Measurements from ENCODE around the gene SH3YL1.
"Not testable (repeated sequence)": the region's sequence is repeated elsewhere in the genome, so short reads cannot be mapped to it uniquely, and the experiment has no call there.

The SH3YL1 gene

DNA sequence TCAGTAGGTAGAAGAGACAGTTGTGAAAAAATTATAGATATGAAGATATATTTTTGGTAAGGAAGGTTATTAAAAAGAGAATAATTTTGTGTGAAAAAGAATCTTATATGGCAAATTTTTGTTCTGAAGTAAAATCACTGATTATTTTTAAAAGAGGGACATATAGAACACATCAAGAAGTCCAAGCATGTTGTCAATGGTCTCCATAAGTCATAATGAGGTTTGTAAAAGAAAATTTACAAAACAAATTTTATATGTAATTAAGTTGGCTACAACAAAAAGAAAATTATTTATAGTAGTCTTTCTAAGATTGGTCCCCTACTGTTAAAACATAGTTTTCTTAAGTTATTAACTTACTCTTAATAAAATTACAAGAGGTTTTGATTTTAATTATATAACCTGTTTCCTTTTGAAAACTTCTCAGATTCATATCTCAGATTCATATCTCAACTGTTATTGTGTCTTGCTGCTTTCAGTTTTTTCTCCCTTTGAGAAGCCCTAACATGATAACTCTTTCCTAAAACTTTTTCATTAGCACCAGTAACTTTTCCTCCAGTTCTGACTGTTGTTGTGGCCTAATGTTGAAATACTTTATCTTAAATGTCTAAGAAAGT, 81.2 kb downstream of the SH3YL1 start:
- no peak for DNase-seq (ENCODE audit: low read depth in 2 of 2)

DNA sequence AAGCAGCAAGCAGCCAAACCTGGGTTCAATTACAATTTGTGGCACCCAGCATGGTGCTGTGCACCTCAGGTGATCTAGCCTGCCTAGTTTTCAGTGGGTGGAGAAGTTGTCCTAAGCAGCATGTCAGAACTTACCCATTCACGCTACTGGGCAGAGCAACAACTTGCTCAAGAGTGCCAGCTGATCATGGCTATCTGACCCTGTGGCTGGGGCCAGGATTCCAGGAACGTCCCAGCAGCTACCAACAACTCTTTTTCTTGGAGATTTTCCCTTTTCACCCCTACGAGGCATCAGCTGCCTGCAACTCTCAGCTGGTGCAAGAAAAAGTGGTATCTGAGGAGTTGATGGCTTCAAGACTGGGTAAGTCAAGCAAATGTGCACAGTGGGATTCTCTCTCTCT, 83.5 kb downstream of the SH3YL1 start:
- DNase-seq (ENCODE audit: low read depth in 2 of 2) = no peak

DNA sequence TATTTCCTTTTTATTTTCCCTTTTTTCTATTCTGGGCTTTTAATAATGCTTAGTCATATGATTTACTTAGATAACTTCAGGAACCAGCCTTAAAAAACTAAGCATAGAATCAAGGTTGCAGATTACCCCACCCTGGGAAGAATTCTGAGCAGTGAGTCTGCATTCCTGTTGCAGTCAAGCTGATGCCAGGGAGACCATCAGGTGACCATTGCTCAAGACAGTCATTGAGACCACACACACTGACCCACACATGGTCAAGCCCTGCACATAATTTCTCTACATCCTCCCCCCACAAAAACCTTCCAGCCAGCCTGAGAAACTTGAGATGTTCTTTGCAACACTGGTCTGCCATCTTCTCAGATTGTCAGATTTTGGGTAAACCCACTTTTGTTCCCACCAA, 83.9 kb downstream of the SH3YL1 start:
- no peak for DNase-seq (ENCODE audit: low read depth in 2 of 2)

DNA sequence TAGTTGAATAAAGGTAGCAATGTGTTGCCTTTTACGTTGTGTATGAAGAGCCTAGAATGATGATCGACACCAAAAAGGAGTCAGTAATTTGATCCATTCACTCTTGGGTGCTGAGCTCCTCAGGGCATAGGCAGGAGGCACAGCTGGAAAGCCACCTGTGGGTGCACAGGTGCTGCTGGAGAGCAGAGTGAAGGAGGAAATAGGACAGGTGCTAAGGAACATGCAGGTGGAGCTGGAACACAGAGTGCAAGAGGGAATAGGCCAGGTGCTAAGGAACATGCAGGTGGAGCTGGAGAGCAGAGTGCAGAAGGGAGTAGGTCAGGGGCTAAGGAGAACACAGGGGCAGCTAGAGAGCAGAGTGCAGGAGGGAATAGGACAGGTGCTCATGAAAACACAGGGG, 86.1 kb downstream of the SH3YL1 start:
- DNase-seq (ENCODE audit: low read depth in 2 of 2) = no peak

DNA sequence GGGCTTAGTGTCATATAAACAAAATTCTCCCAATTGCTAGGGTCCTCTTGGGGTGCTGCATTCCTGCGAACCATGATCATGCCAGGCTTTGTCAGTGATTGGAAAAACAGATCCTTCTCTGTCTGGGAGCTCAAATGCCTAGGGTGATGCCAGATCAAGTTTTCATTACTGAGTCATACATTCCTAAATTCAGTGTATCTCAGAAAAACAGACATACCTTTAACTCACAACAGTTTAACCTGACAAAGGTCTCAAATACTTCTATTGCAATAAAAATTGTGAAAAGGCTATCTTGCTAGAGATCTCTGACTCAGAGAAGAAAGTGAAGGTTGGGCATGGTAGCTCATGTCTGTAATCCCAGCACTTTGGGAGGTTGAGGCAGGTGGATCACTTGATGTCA, 86.9 kb downstream of the SH3YL1 start:
- no peak for DNase-seq (ENCODE audit: low read depth in 2 of 2)

DNA sequence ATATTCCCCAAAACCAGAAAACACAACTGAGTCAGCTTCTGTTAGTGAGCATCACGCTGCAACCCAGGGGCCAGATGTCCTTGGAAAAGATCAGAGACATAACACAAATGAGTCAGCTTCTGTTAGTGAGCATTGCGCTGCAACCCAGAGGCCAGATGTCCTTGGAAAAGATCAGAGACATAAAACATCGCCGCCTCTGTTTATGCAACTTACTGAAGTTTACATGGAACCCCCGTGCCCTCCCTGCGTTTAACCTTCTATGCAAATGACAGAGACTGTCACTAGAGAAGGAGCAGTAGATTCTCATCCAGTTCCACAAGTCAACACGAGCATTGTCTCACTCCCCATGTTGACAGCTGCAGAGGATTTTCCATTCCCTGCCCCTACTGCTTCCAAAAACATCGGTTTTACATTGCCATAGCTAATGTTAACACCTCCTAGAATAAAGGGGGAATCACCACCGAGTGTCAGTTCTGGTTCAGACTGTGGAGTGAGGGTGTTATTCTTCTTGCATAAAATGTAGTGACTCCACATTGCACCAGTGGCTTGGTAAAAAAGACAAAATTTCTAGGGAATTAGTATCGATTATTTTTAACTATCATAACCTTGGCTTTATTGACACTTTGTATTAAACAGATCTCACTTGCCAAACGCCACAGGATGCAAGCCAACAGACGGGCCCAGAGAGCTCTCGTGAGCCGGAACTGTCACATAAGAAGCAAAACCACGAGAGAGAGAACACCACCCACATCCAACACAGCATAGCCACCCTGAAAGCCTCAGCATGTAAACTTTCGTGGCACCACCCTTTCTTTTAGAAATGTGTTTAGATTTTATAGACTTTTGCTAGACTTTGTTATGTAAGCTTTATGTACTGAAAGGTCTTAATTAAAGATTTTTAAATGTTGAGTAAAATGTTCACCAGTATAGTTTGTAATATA, 87.7 kb downstream of the SH3YL1 start:
- no peak for DNase-seq (ENCODE audit: low read depth in 2 of 2)

DNA sequence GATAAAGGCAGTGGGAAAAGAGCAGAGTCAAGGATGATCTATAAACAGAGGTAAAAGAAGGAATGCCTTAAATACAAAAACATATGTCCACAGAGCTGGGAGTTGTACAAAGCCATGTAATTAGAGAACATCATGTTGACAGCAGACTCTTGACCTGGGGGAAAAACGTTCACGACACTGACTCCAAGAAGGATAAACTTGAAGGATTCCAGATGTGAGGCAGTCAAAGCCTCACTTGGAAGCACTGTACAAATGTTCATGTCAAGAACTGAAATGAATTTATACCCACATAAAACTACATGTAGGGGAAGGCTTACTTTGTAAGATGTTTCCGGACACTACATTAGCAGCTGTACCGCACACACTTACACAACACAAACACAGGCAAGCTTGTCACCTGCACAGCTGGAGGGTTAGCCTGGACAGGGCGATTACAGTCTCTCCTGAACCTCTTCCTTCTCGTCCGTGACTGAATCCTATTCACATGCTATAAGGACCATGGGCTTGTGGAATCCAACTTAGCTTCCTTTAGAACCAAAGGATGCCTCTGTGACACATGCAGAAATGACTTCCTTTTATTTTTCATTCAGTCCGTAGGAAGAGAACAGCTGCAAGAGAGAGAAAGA, 88.6 kb downstream of the SH3YL1 start:
- no peak for DNase-seq (ENCODE audit: low read depth in 2 of 2)

DNA sequence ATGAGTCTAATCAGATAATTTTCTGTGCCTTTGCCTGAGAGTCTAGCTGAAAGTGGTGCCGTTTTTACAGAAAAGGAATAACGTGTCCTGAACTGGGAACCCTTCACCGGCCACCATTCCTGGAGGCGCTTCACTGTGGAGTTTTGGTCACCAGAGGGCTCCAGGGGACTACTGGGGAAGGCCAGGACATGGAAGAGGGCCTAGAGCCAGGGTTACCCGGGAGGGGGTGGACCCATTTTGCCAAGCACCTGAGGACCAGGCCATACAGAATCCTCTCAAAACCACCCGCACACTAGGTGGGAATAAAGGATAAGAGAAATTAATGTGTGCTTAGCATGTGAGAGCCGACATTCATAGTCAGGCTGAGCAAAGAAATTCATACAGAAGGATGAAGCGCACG, 91.7 kb downstream of the SH3YL1 start:
- DNase-seq (ENCODE audit: low read depth in 2 of 2) = not testable (repeated sequence)

DNA sequence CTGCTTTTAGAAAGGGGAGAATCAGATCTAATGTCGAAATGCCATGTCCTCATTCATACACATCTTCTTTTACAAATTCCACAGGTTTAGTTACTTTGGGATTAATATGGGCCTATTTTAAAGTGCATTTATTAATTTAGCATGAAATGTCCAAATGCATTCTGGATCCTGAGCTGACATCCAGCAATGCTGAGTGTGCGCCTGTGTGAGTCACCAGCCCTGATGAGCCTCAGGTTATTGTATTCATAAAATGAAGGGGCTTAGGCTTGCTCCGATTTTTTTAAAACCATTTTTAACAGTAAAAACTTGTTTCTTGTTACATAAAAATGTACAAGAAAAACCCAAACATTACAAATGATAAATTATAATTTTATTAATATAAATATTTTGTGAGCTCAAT, 94.1 kb downstream of the SH3YL1 start:
- DNase-seq (ENCODE audit: low read depth in 2 of 2) = no peak

Measured in fibroblast of skin of left biceps (primary cell).